CD14-positive monocyte (primary cell): ENCODE data around the gene RIGI. TPM values are rescaled to one million over a fixed set of nuclear protein-coding genes. Genes with fewer than 3 reads are reported as not detected.

ENCODE experiments used
- DNase-seq, 3 donors: peaks; one replicate each; pipeline ENCODE4 v3.0.0-alpha.2; 2011 to 2022
- H2AFZ ChIP-seq: 2 replicates; pipeline ENCODE4 v1.6.0; 2012; ENCODE audit warnings: mild to moderate bottlenecking, low read depth, low read length, inconsistent platforms; ENCODE audit not compliant: insufficient read depth, poor library complexity, severe bottlenecking
- H3K27ac ChIP-seq, 2 donors: 1 replicate in 1 of 2; 2 replicates in 1 of 2; pipeline ENCODE4 v1.5.1; 2012 to 2013; ENCODE audit warnings: low read length in 2 of 2, control low read depth in 1 of 2, inconsistent platforms in 1 of 2, low read depth in 1 of 2, mild to moderate bottlenecking in 1 of 2
- H3K27me3 ChIP-seq, 2 donors: one replicate each; pipeline versions ENCODE4 v1.6.0 to v1.6.1; 2011 to 2013; ENCODE audit warnings: low read length in 2 of 2; ENCODE audit not compliant: control insufficient read depth in 2 of 2, insufficient read depth in 2 of 2
- H3K36me3 ChIP-seq, 2 donors: replicated peaks in 1 of 2; 1 replicate in 1 of 2; 2 replicates in 1 of 2; pipeline versions ENCODE4 v1.5.1 to v1.6.1; 2012 to 2013; ENCODE audit warnings: low read length in 2 of 2, control low read depth in 1 of 2, inconsistent platforms in 1 of 2, mild to moderate bottlenecking in 1 of 2; ENCODE audit not compliant: insufficient read depth in 2 of 2, control insufficient read depth in 1 of 2
- H3K4me1 ChIP-seq, 2 donors: 1 replicate in 1 of 2; 2 replicates in 1 of 2; pipeline versions ENCODE4 v1.5.1 to v1.6.1; 2012 to 2013; ENCODE audit warnings: low read length in 2 of 2, control low read depth in 1 of 2, inconsistent platforms in 1 of 2, mild to moderate bottlenecking in 1 of 2, moderate library complexity in 1 of 2; ENCODE audit not compliant: insufficient read depth in 2 of 2, control insufficient read depth in 1 of 2
- H3K4me2 ChIP-seq: replicated peaks from 2 replicates; pipeline ENCODE3; 2012; ENCODE audit warnings: low read length, moderate library complexity, mild to moderate bottlenecking; ENCODE audit not compliant: poor library complexity, severe bottlenecking; ENCODE audit errors: extremely low read depth
- H3K4me3 ChIP-seq, 3 experiments: fragments of 200-600 bp in 1 of 3; sonication (generic) in 1 of 3; replicated peaks in 1 of 3; 1 replicate in 2 of 3; 2 replicates in 1 of 3; pipeline ENCODE4 v1.5.1; 2011 to 2013; ENCODE audit warnings: low read length in 3 of 3, mild to moderate bottlenecking in 3 of 3, control low read depth in 2 of 3, low read depth in 2 of 3, inconsistent platforms in 1 of 3, moderate library complexity in 1 of 3
- H3K79me2 ChIP-seq: 2 replicates; pipeline ENCODE4 v1.6.0; 2012; ENCODE audit warnings: mild to moderate bottlenecking, control low read depth, inconsistent platforms, low read length, moderate library complexity; ENCODE audit not compliant: insufficient read depth
- H3K9ac ChIP-seq: 2 replicates; pipeline ENCODE4 v1.6.0; 2017; ENCODE audit warnings: low read length, mild to moderate bottlenecking; ENCODE audit not compliant: insufficient read depth, poor library complexity, severe bottlenecking
- H3K9me3 ChIP-seq, 2 donors: replicated peaks in 1 of 2; 1 replicate in 1 of 2; 2 replicates in 1 of 2; pipeline versions ENCODE4 v1.5.1 to v1.6.1; 2012 to 2013; ENCODE audit warnings: low read length in 2 of 2, control low read depth in 1 of 2; ENCODE audit not compliant: control insufficient read depth in 1 of 2, insufficient read depth in 1 of 2
- H4K20me1 ChIP-seq: 2 replicates; pipeline ENCODE4 v1.6.0; 2012; ENCODE audit warnings: mild to moderate bottlenecking, low read length, control low read depth, moderate library complexity; ENCODE audit not compliant: insufficient read depth
- H3K27ac Mint-ChIP-seq, 7 donors: one replicate each; pipeline ENCODE4 v1.8.0; 2020; ENCODE audit warnings: mild to moderate bottlenecking in 7 of 7, mixed read lengths in 7 of 7, moderate library complexity in 6 of 7, inconsistent platforms in 2 of 7
- H3K27me3 Mint-ChIP-seq, 3 donors: one replicate each; pipeline ENCODE4 v1.8.0; 2021 to 2022; ENCODE audit warnings: low read depth in 3 of 3, mild to moderate bottlenecking in 3 of 3, mixed read lengths in 3 of 3, moderate library complexity in 3 of 3, inconsistent platforms in 1 of 3
- H3K36me3 Mint-ChIP-seq, 2 donors: one replicate each; pipeline ENCODE4 v1.8.0; 2020; ENCODE audit warnings: mixed read lengths in 2 of 2, inconsistent platforms in 1 of 2, mild to moderate bottlenecking in 1 of 2
- H3K4me1 Mint-ChIP-seq: one replicate; pipeline ENCODE4 v1.8.0; 2020; ENCODE audit warnings: mild to moderate bottlenecking, mixed read lengths
- H3K4me3 Mint-ChIP-seq, 2 donors: one replicate each; pipeline ENCODE4 v1.8.0; 2020; ENCODE audit warnings: mild to moderate bottlenecking in 2 of 2, mixed read lengths in 2 of 2, moderate library complexity in 1 of 2
- H3K9me3 Mint-ChIP-seq, 7 donors: one replicate each; pipeline ENCODE4 v1.8.0; 2020 to 2022; ENCODE audit warnings: mixed read lengths in 7 of 7, mild to moderate bottlenecking in 6 of 7, moderate library complexity in 6 of 7, inconsistent platforms in 2 of 7
- WGBS: methylation state at CpG from one replicate; pipeline ENCODE4 v1.1.5; 2013; ENCODE audit warnings: missing lambda C conversion rate; ENCODE audit not compliant: insufficient coverage; 5-methylcytosine and 5-hydroxymethylcytosine counted together
- intact Hi-C, 2 donors: fragments of 100-400 bp; cut with micrococcal nuclease; formaldehyde crosslinking; loops; one replicate each; pipeline versions ENCODE4 v1.15.0 to v1.15.1; 2023
- polyA plus RNA-seq, 3 donors: library from polyadenylated mRNA; depleted of rRNA in 1 of 3; unstranded in 2 of 3; stranded (reverse) in 1 of 3; fragments of 300-500 nt in 2 of 3; fragments of >200 nt in 1 of 3; fragmentation: Illumina TruSeq in 2 of 3; gene quantifications; 1 replicate in 2 of 3; 2 replicates in 1 of 3; pipeline ENCODE4 v1.2.3, GENCODE V29; 2012 to 2021
- TF ChIP-seq, protein P1 (sequence below): fragments of 200-600 bp; IDR thresholded peaks from one replicate; pipeline ENCODE4 v1.8.0; 2022; ENCODE audit warnings: antibody characterized with exemption, mild to moderate bottlenecking

RIGI gene
- polyA plus RNA-seq, 3 donors: 7.6 to 14.3 (median 8.9) TPM

- peaks cover 74% of the 10 kb centered on the region for H3K79me2 ChIP-seq
- H3K4me2 ChIP-seq: peak overlapping the region; percentile 96
- Mint-ChIP-seq H3K9me3 (peaks cover 0 to 2% (median 0%) of the 10 kb centered on the region in 7 donors), H3K4me3 (peak overlapping the region; percentile 84 to 96), H3K4me1 (peaks cover 27% of the 10 kb centered on the region), H3K27me3 (no peaks in the 10 kb centered on the region), H3K36me3 (peaks cover 14 to 24% of the 10 kb centered on the region in 2 donors), H3K27ac (peak overlapping the region; percentile 84 to 97 (median 95))
- no peaks in the 10 kb centered on the region for H3K27me3 ChIP-seq
- no peaks in the 10 kb centered on the region for H3K9me3 ChIP-seq
- H3K36me3 ChIP-seq: peaks cover under 1 to 3% of the 10 kb centered on the region in 2 donors
- peak overlapping the region; percentile 84 for H3K9ac ChIP-seq
- peak overlapping the region; percentile 88 to 92 (median 90) for H3K4me3 ChIP-seq
- intact Hi-C loops: no loop called here
- TF ChIP-seq, protein P1, sequence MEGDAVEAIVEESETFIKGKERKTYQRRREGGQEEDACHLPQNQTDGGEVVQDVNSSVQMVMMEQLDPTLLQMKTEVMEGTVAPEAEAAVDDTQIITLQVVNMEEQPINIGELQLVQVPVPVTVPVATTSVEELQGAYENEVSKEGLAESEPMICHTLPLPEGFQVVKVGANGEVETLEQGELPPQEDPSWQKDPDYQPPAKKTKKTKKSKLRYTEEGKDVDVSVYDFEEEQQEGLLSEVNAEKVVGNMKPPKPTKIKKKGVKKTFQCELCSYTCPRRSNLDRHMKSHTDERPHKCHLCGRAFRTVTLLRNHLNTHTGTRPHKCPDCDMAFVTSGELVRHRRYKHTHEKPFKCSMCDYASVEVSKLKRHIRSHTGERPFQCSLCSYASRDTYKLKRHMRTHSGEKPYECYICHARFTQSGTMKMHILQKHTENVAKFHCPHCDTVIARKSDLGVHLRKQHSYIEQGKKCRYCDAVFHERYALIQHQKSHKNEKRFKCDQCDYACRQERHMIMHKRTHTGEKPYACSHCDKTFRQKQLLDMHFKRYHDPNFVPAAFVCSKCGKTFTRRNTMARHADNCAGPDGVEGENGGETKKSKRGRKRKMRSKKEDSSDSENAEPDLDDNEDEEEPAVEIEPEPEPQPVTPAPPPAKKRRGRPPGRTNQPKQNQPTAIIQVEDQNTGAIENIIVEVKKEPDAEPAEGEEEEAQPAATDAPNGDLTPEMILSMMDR: no peak
- H3K4me1 ChIP-seq: peaks cover 15 to 34% of the 10 kb centered on the region in 2 donors
- WGBS: 0% methylated on average over 21 of the region's 36 CpGs
- peak overlapping the region; percentile 86 for H2AFZ ChIP-seq
- DNase-seq: peak; percentile 5 to 19 (median 14)
- peak overlapping the region; percentile 90 to 92 for H3K27ac ChIP-seq
- peaks cover 39% of the 10 kb centered on the region for H4K20me1 ChIP-seq
These were observed 25.5 kb upstream of the RIGI start for GRCh38 chr9:32551276-32552051.

DNA sequence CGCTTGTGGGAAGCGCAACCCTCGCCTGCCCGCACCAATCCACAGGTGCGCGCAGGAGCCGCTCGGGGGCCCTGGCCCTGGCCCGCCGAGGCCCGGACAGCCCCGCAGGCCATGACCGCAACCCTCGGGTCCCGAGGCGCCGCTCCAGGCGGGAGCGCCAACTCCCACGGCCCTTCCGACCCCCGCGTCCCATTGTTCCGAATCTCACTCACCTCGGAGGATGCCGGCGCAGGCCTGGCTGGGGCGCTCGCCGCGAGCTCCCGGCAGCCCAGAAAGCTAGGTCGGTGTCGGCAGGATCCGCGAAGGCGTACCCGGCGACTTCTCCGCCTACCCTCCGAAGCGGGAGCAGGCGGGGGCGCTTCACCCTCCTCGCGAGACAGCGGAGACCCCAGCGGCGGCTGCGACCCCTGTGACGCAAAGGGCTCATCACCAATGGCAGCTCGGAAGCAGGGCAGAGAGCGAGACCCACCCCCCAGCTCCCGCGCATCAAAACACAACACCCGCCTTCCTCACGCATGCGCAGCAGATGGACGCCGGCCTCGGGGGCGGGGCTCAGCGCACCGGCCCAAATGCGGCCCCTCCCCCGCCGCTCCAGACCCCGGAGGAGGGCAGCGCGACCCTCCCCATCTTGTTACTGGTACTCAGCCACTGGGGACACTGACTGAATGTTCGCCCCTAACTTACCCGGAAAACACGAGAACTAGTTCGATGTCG, 24.7 kb upstream of the RIGI start:
- Histone ChIP-seq H3K9me3 (no peaks in the 10 kb centered on the region), H3K27ac (peak overlapping the region; percentile 90 to 92), H3K36me3 (peaks cover 3 to 7% of the 10 kb centered on the region in 2 donors), H3K4me1 (peaks cover 11 to 28% of the 10 kb centered on the region in 2 donors), H3K27me3 (no peaks in the 10 kb centered on the region), H3K9ac (peak overlapping the region; percentile 84), H4K20me1 (peaks cover 46% of the 10 kb centered on the region), H2AFZ (peak overlapping the region; percentile 86), H3K4me3 (peak overlapping the region; percentile 88 to 92 (median 90)), H3K79me2 (peaks cover 81% of the 10 kb centered on the region), H3K4me2 (peak overlapping the region; percentile 96)
- TF ChIP-seq, protein P1: no peak
- Mint-ChIP-seq H3K27ac (peak overlapping the region; percentile 84 to 97 (median 95)), H3K4me1 (peaks cover 21% of the 10 kb centered on the region), H3K27me3 (no peaks in the 10 kb centered on the region), H3K36me3 (peaks cover 14 to 24% of the 10 kb centered on the region in 2 donors), H3K9me3 (peaks cover 0 to 2% (median 0%) of the 10 kb centered on the region in 7 donors), H3K4me3 (peak overlapping the region; percentile 84 to 96)
- intact Hi-C loops: no loop called here
- WGBS: under 1% methylated on average over 66 of the region's 75 CpGs
- peak; percentile 73 to 84 (median 81) for DNase-seq
